OCI-LY3 (cell line): ENCODE results near the gene TMEM259.

ENCODE experiments used
- H2AFZ ChIP-seq: fragments of 200-600, 300-600 bp; shearing (Covaris generic); 2 replicates; pipeline ENCODE4 v1.6.0; 2014; ENCODE audit warnings: antibody characterized with exemption, low read depth, low read length
- H3K27ac ChIP-seq: fragments of 200-600, 300-600 bp; sonication (generic); 2 replicates; pipeline ENCODE4 v1.5.1; 2014; ENCODE audit warnings: mild to moderate bottlenecking, low read length, moderate library complexity, mixed read lengths
- H3K27me3 ChIP-seq: fragments of 200-600, 300-600 bp; sonication (generic); 2 replicates; pipeline ENCODE4 v1.6.1; 2014; ENCODE audit warnings: low read depth, low read length, mixed read lengths
- H3K36me3 ChIP-seq: fragments of 200-600, 300-600 bp; sonication (generic); replicated peaks from 2 replicates; pipeline ENCODE3; 2014; ENCODE audit warnings: low read depth, low read length, mixed read lengths
- H3K4me1 ChIP-seq: fragments of 300-600, 200-600 bp; sonication (generic); 2 replicates; pipeline ENCODE4 v1.6.1; 2014; ENCODE audit warnings: low read length, mixed read lengths
- H3K4me2 ChIP-seq: fragments of 200-600, 300-600 bp; sonication (generic); 2 replicates; pipeline ENCODE4 v1.6.1; 2014; ENCODE audit warnings: low read length, mixed read lengths
- H3K4me3 ChIP-seq: fragments of 300-600, 200-600 bp; sonication (generic); 2 replicates; pipeline ENCODE4 v1.5.1; 2014; ENCODE audit warnings: antibody characterized with exemption, mild to moderate bottlenecking, low read length, moderate library complexity
- H3K79me2 ChIP-seq: fragments of 300-600, 200-600 bp; shearing (Covaris generic); 2 replicates; pipeline ENCODE4 v1.6.1; 2014; ENCODE audit warnings: mild to moderate bottlenecking, low read length, mixed read lengths
- H3K9ac ChIP-seq: fragments of 300-600, 200-600 bp; shearing (Covaris generic); 2 replicates; pipeline ENCODE4 v1.6.0; 2014; ENCODE audit warnings: mild to moderate bottlenecking, low read length, moderate library complexity
- H3K9me3 ChIP-seq: fragments of 200-600, 300-600 bp; shearing (Covaris generic); 2 replicates; pipeline ENCODE4 v1.6.1; 2014; ENCODE audit warnings: low read length, mixed read lengths; ENCODE audit not compliant: insufficient read depth
- H4K20me1 ChIP-seq: fragments of 200-600, 300-600 bp; sonication (generic); 2 replicates; pipeline ENCODE4 v1.6.1; 2016; ENCODE audit warnings: low read length, mixed read lengths; ENCODE audit not compliant: insufficient read depth
- CTCF ChIP-seq: fragments of 200-600, 300-600 bp; sonication (generic); IDR thresholded peaks from 2 replicates; pipeline ENCODE4 v1.5.1; 2014; ENCODE audit warnings: antibody characterized with exemption, low read length, low read depth
- EZH2phosphoT487 ChIP-seq: fragments of 200-600 bp; shearing (Covaris generic); IDR thresholded peaks from 2 replicates; pipeline ENCODE4 v1.6.1; 2018; ENCODE audit warnings: antibody characterized with exemption, mixed run types, low read depth

Gene TMEM259

GRCh38 chr19:1013218-1013617, 7.7 kb downstream of the TMEM259 start:
- no peak overlapping the region for H3K27ac ChIP-seq
- peaks cover 17% of the 10 kb centered on the region for H3K4me1 ChIP-seq
- peaks cover 54% of the 10 kb centered on the region for H3K79me2 ChIP-seq
- no peaks in the 10 kb centered on the region for H3K9me3 ChIP-seq
- H2AFZ ChIP-seq, result no peak overlapping the region
- no peak overlapping the region for H3K9ac ChIP-seq
- H4K20me1 ChIP-seq, result peaks cover 49% of the 10 kb centered on the region
- H3K4me3 ChIP-seq, result no peak overlapping the region
- no peak for TF ChIP-seq CTCF
- TF ChIP-seq EZH2phosphoT487, result no peak
- H3K27me3 ChIP-seq, result no peaks in the 10 kb centered on the region
- peaks cover 55% of the 10 kb centered on the region for H3K36me3 ChIP-seq
- no peak overlapping the region for H3K4me2 ChIP-seq

- Histone ChIP-seq H2AFZ (no peak overlapping the region), H3K4me3 (no peak overlapping the region), H3K36me3 (peaks cover 51% of the 10 kb centered on the region), H3K27me3 (no peaks in the 10 kb centered on the region), H3K4me2 (no peak overlapping the region), H3K79me2 (peaks cover 45% of the 10 kb centered on the region), H3K9ac (no peak overlapping the region), H3K9me3 (no peaks in the 10 kb centered on the region), H4K20me1 (peaks cover 41% of the 10 kb centered on the region), H3K4me1 (peaks cover 8% of the 10 kb centered on the region), H3K27ac (no peak overlapping the region)
- no peak for TF ChIP-seq CTCF
- TF ChIP-seq EZH2phosphoT487, result no peak
Observed at GRCh38 chr19:1012334-1012733, 8.6 kb downstream of the TMEM259 start.

DNA sequence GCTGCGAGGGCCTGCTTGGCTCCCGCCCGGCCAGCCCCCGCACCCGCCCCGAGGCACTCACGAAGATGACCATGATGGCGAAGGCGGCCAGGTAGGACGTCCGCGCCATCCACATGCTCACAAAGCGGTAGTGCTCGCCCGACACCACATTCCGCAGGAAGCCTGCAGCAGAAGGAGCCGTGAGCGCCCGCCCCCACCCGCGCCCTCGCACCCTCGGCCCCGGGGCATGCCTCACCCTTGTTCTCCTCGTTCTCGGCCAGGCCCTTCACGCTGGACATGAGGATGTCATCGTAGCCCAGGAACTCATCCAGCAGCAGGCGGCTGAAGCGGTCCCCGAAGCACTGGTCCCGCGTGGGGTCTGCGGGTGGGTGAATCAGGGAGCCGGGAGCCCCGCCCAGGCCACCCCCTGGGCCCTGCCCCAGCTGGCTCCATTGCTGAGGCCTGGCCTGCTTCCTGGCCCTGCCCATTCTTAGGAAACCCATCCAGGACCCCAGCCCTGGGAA, 9.0 kb downstream of the TMEM259 start:
- Histone ChIP-seq H3K4me1 (peaks cover 4% of the 10 kb centered on the region), H4K20me1 (peaks cover 39% of the 10 kb centered on the region), H3K9ac (no peak overlapping the region), H3K79me2 (peaks cover 40% of the 10 kb centered on the region), H2AFZ (no peak overlapping the region), H3K4me3 (no peak overlapping the region), H3K27ac (no peak overlapping the region), H3K36me3 (peaks cover 56% of the 10 kb centered on the region), H3K4me2 (no peak overlapping the region), H3K9me3 (no peaks in the 10 kb centered on the region), H3K27me3 (no peaks in the 10 kb centered on the region)
- TF ChIP-seq EZH2phosphoT487, result no peak
- no peak for TF ChIP-seq CTCF

DNA sequence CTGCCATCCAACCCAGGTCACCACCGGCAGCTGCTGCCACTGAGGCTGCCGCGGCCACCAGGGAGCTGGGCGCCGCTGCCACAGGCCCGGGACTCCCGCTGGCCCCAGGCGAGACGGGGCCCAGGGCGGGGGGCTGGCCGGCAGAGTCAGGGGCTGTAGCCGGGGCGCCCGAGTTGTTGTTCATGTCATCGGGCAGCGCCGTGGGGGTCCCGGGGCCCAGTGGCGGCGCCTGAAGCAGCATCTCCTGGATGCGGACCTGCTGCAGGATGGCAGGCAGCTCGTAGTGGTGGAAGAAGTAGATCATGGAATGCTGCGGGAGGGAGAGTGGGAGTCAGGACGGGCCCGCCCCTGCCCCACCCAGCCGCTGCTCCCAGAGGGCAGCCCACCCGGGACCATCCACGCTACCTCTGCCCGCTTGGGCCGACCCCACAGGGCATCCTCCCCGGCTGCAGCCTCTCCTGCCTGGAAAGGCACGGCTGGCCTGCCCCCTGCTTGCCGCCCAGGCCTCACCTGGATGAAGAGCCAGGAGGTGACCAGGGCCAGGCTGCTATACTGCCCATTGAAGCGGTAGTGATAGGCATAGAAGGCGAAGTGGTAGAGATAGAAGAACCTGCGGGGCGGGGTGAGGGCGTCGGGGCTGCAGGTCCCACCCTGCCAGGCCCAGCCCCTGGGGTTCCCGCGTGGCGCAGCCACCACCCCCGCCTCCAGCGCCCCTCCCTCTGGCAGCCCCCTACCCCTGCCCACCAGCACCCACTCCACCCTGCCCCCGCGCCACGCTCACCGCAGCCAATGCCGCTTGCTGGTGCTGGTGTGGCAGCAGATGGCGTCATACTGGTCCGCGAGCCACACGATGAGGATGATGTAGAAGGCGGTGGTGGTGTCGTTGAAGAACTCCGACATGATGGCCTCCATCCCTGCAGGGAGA, 10.1 kb downstream of the TMEM259 start:
- H2AFZ ChIP-seq, result no peak overlapping the region
- H3K4me1 ChIP-seq, result no peaks in the 10 kb centered on the region
- no peaks in the 10 kb centered on the region for H3K27me3 ChIP-seq
- H3K27ac ChIP-seq, result no peak overlapping the region
- H3K36me3 ChIP-seq, result peaks cover 58% of the 10 kb centered on the region
- TF ChIP-seq EZH2phosphoT487 (no peak), CTCF (no peak)
- H3K9me3 ChIP-seq, result no peaks in the 10 kb centered on the region
- H3K4me3 ChIP-seq, result no peak overlapping the region
- peaks cover 30% of the 10 kb centered on the region for H3K79me2 ChIP-seq
- no peak overlapping the region for H3K4me2 ChIP-seq
- peaks cover 33% of the 10 kb centered on the region for H4K20me1 ChIP-seq
- H3K9ac ChIP-seq, result no peak overlapping the region
